Neural cell (in vitro differentiated cells): ENCODE data around the gene CATSPERB. TPM values are rescaled to one million over a fixed set of nuclear protein-coding genes. Genes with fewer than 3 reads are reported as not detected.
"Not testable (repeated sequence)": the region's sequence is repeated elsewhere in the genome, so short reads cannot be mapped to it uniquely, and the experiment has no call there.

Experiments used
- H2AFZ ChIP-seq: fragments of 200-600, 300-800 bp; sonication (generic), shearing (Covaris generic); 2 replicates; pipeline ENCODE4 v1.6.0; 2014; ENCODE audit warnings: low read depth, mild to moderate bottlenecking, antibody characterized with exemption, low read length, moderate library complexity
- H3F3A ChIP-seq: fragments of 200-600 bp; shearing (Covaris generic); 2 replicates; pipeline ENCODE4 v1.6.1; 2016; ENCODE audit warnings: mild to moderate bottlenecking, moderate library complexity, mixed read lengths, antibody characterized with exemption, low read length; ENCODE audit not compliant: insufficient read depth, poor library complexity, severe bottlenecking
- H3K27ac ChIP-seq: fragments of 200-600, 300-800 bp; sonication (generic), shearing (Covaris generic); 2 replicates; pipeline ENCODE4 v1.5.1; 2014; ENCODE audit warnings: mild to moderate bottlenecking, low read length, moderate library complexity
- H3K27me3 ChIP-seq: fragments of 300-800, 200-600 bp; sonication (generic), shearing (Covaris generic); 2 replicates; pipeline ENCODE4 v1.6.0; 2014; ENCODE audit warnings: mild to moderate bottlenecking, low read depth, low read length, moderate library complexity; ENCODE audit not compliant: insufficient read depth
- H3K36me3 ChIP-seq: fragments of 300-800, 200-600 bp; sonication (generic), shearing (Covaris generic); 2 replicates; pipeline ENCODE4 v1.5.1; 2014; ENCODE audit warnings: mild to moderate bottlenecking, antibody characterized with exemption, low read length, moderate library complexity; ENCODE audit not compliant: insufficient read depth
- H3K4me2 ChIP-seq: fragments of 300-800, 200-600 bp; sonication (generic), shearing (Covaris generic); 2 replicates; pipeline ENCODE4 v1.6.0; 2014; ENCODE audit warnings: mild to moderate bottlenecking, low read length
- H3K4me3 ChIP-seq: fragments of 300-800, 200-600 bp; sonication (generic), shearing (Covaris generic); 2 replicates; pipeline ENCODE4 v1.5.1; 2014; ENCODE audit warnings: mild to moderate bottlenecking, low read length, moderate library complexity
- H3K79me2 ChIP-seq: fragments of 200-600 bp; shearing (Covaris generic); replicated peaks from 2 replicates; pipeline ENCODE4 v1.6.0; 2014; ENCODE audit warnings: mild to moderate bottlenecking, low read length, moderate library complexity; ENCODE audit not compliant: insufficient read depth
- H3K9ac ChIP-seq: fragments of 300-800, 200-600 bp; sonication (generic), shearing (Covaris generic); 2 replicates; pipeline ENCODE4 v1.6.1; 2016; ENCODE audit warnings: mild to moderate bottlenecking, low read length, mixed read lengths
- H3K9me2 ChIP-seq: fragments of 200-600 bp; shearing (Covaris generic); 2 replicates; pipeline ENCODE4 v1.6.1; 2016; ENCODE audit warnings: mild to moderate bottlenecking, low read length, mixed read lengths; ENCODE audit not compliant: insufficient read depth
- H3K9me3 ChIP-seq: fragments of 200-600, 300-800 bp; sonication (generic), shearing (Covaris generic); 2 replicates; pipeline ENCODE4 v1.6.1; 2016; ENCODE audit warnings: mild to moderate bottlenecking, mixed run types, low read length, moderate library complexity, mixed read lengths
- H4K20me1 ChIP-seq: fragments of 200-600 bp; shearing (Covaris generic); 2 replicates; pipeline ENCODE4 v1.6.1; 2016; ENCODE audit warnings: mild to moderate bottlenecking, mixed run types; ENCODE audit not compliant: insufficient read depth
- CTCF ChIP-seq: fragments of 450-650 bp; IDR thresholded peaks from 2 replicates; pipeline ENCODE4 v1.5.1; 2014; ENCODE audit warnings: antibody characterized with exemption, mild to moderate bottlenecking, moderate library complexity; ENCODE audit not compliant: poor library complexity, severe bottlenecking
- EP300 ChIP-seq: fragments of 450-650 bp; conservative IDR thresholded peaks from 2 replicates; pipeline ENCODE4 v1.6.1; 2014; ENCODE audit warnings: antibody characterized with exemption, mild to moderate bottlenecking, moderate library complexity; ENCODE audit not compliant: poor library complexity, severe bottlenecking
- EZH2 ChIP-seq: fragments of 200-600, 300-800 bp; shearing (Covaris generic), sonication (generic); IDR thresholded peaks from 2 replicates; pipeline ENCODE4 v1.6.1; 2014; ENCODE audit warnings: antibody characterized with exemption, low read length, borderline replicate concordance, mild to moderate bottlenecking; ENCODE audit not compliant: insufficient read depth, poor library complexity, severe bottlenecking
- MXI1 ChIP-seq: fragments of 450-650 bp; conservative IDR thresholded peaks from 2 replicates; pipeline ENCODE4 v1.6.1; 2014; ENCODE audit warnings: antibody characterized with exemption, mild to moderate bottlenecking; ENCODE audit not compliant: poor library complexity, severe bottlenecking
- POLR2AphosphoS5 ChIP-seq: IDR thresholded peaks from 2 replicates; pipeline ENCODE4 v1.6.1; 2012
- RAD21 ChIP-seq: fragments of 450-650 bp; conservative IDR thresholded peaks from 2 replicates; pipeline ENCODE4 v1.6.1; 2014; ENCODE audit warnings: antibody characterized with exemption, mild to moderate bottlenecking, moderate library complexity
- REST ChIP-seq: IDR thresholded peaks from 2 replicates; pipeline ENCODE4 v1.6.1; 2012; ENCODE audit warnings: borderline replicate concordance
- SMC3 ChIP-seq: fragments of 450-650 bp; conservative IDR thresholded peaks from 2 replicates; pipeline ENCODE4 v1.6.1; 2014; ENCODE audit warnings: antibody characterized with exemption, mild to moderate bottlenecking, moderate library complexity; ENCODE audit not compliant: poor library complexity
- TAF1 ChIP-seq: IDR thresholded peaks from 2 replicates; pipeline ENCODE4 v1.6.1; 2012; ENCODE audit warnings: low read depth
- polyA plus RNA-seq: library from polyadenylated mRNA; depleted of rRNA; stranded (reverse); fragments of >200 nt; gene quantifications from 2 replicates; pipeline ENCODE4 v1.2.3, GENCODE V29; 2014

The CATSPERB gene
- polyA plus RNA-seq, 1 donor from 2014 or later, result not detected

DNA sequence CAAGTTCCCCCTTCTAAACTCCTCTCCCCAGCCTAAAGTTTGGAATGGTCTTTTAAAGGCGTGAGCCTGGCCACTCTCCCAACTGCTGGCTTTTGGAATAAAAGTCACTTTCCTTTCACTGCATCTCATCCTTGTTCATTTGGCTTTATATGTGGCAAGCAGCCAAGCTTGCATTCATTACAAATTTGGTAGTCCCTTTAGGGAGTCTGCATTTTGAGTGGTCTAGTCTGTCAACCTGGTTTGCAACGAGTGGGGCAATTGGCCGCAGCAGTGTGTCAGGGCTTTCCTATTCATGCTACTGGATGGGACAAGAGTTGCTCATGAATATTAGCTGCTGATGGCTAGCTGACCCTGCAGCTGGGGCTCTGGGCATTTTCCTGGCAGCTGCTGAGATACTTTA lies 57.0 kb downstream of the CATSPERB start:
- no peak for TF ChIP-seq SMC3
- TF ChIP-seq CTCF, result no peak
- TF ChIP-seq RAD21, result no peak
- no peak for TF ChIP-seq POLR2AphosphoS5
- TF ChIP-seq MXI1, result no peak
- TF ChIP-seq TAF1, result no peak
- no peak for TF ChIP-seq REST
- TF ChIP-seq EP300, result no peak
- TF ChIP-seq EZH2, result no peak
- Histone ChIP-seq H3K9me3 (peaks cover 4% of the 10 kb centered on the region), H4K20me1 (no peaks in the 10 kb centered on the region), H3K27ac (no peak overlapping the region), H3K4me2 (no peak overlapping the region), H3K9me2 (no peaks in the 10 kb centered on the region), H3K79me2 (no peaks in the 10 kb centered on the region), H2AFZ (no peak overlapping the region), H3K36me3 (no peaks in the 10 kb centered on the region), H3K4me3 (no peak overlapping the region), H3F3A (no peaks in the 10 kb centered on the region), H3K9ac (no peak overlapping the region), H3K27me3 (no peaks in the 10 kb centered on the region)

- Histone ChIP-seq H3K79me2 (no peaks in the 10 kb centered on the region), H3F3A (no peaks in the 10 kb centered on the region), H3K9me3 (no peaks in the 10 kb centered on the region), H3K9ac (no peak overlapping the region), H3K9me2 (no peaks in the 10 kb centered on the region), H3K36me3 (no peaks in the 10 kb centered on the region), H3K4me2 (no peak overlapping the region), H2AFZ (no peak overlapping the region), H3K27me3 (no peaks in the 10 kb centered on the region), H3K4me3 (no peak overlapping the region), H3K27ac (no peak overlapping the region), H4K20me1 (no peaks in the 10 kb centered on the region)
- no peak for TF ChIP-seq MXI1
- no peak for TF ChIP-seq TAF1
- no peak for TF ChIP-seq REST
Observed at GRCh38 chr14:91669867-91670266, 62.0 kb downstream of the CATSPERB start.

DNA sequence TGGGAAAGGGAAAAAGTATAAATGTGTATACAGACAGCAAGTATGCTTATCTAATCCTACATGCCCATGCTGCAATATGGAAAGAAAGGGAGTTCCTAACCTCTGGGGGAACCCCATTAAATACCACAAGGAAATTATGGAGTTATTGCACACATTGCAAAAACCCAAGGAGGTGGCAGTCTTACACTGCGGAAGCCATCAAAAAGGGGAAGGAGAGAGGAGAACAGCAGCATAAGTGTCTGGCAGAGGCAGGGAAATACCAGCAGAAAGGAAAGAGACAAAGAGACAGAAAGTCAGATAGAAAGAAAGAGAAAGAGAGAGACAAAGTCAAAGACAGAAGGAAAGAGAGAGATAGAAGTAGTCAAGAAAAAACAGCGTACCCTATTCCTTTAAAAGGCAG lies 64.8 kb downstream of the CATSPERB start:
- not testable (repeated sequence) for H3K4me3 ChIP-seq, H3K9me2 ChIP-seq, H3F3A ChIP-seq, H3K27me3 ChIP-seq, H3K4me2 ChIP-seq, H3K36me3 ChIP-seq, H3K27ac ChIP-seq, H3K9ac ChIP-seq, H2AFZ ChIP-seq, H3K9me3 ChIP-seq, H3K79me2 ChIP-seq, H4K20me1 ChIP-seq
